Measurements from ENCODE around the gene BPIFB4.
"Not testable (repeated sequence)": the region's sequence is repeated elsewhere in the genome, so short reads cannot be mapped to it uniquely, and the experiment has no call there.

The BPIFB4 gene

GRCh38 chr20:33112547-33113386 lies 33.3 kb downstream of the BPIFB4 start:
- no peak overlapping the region for H3K4me2 ChIP-seq
- H4K20me1 ChIP-seq: no peaks in the 10 kb centered on the region
- no peaks in the 10 kb centered on the region for H3K27me3 ChIP-seq
- H3K27ac ChIP-seq: no peak overlapping the region
- no peaks in the 10 kb centered on the region for H3K4me1 ChIP-seq
- H3K4me3 ChIP-seq: no peak overlapping the region
- H3K9me3 ChIP-seq: peaks cover 18% of the 10 kb centered on the region
- no peak for TF ChIP-seq Cebpa-rat (IDR thresholded peaks at IDR 0.05)
- H3K9ac ChIP-seq: no peak overlapping the region
- H3K36me3 ChIP-seq: no peaks in the 10 kb centered on the region

- Histone ChIP-seq H4K20me1 (no peaks in the 10 kb centered on the region), H3K4me1 (no peaks in the 10 kb centered on the region), H3K4me3 (no peak overlapping the region), H3K27ac (no peak overlapping the region), H3K4me2 (no peak overlapping the region), H3K9ac (no peak overlapping the region), H3K27me3 (no peaks in the 10 kb centered on the region), H3K36me3 (no peaks in the 10 kb centered on the region), H3K9me3 (peaks cover 18% of the 10 kb centered on the region)
- TF ChIP-seq Cebpa-rat (IDR thresholded peaks at IDR 0.05): no peak
These were observed 34.0 kb downstream of the BPIFB4 start for GRCh38 chr20:33113387-33113908.

GRCh38 chr20:33115501-33115900 lies 36.1 kb downstream of the BPIFB4 start:
- H3K27ac ChIP-seq, H3K27me3 ChIP-seq, H3K4me2 ChIP-seq, H3K4me1 ChIP-seq, H3K9ac ChIP-seq, H3K4me3 ChIP-seq, H4K20me1 ChIP-seq, H3K36me3 ChIP-seq: not testable (repeated sequence)
- H3K9me3 ChIP-seq: peaks cover 18% of the 10 kb centered on the region

GRCh38 chr20:33119725-33120720 lies 40.6 kb downstream of the BPIFB4 start:
- Histone ChIP-seq H3K36me3 (no peaks in the 10 kb centered on the region), H3K4me3 (no peak overlapping the region), H3K27ac (no peak overlapping the region), H3K9ac (no peak overlapping the region), H3K27me3 (no peaks in the 10 kb centered on the region), H3K4me2 (no peak overlapping the region), H3K9me3 (peaks cover 32% of the 10 kb centered on the region), H4K20me1 (no peaks in the 10 kb centered on the region), H3K4me1 (no peaks in the 10 kb centered on the region)
- no peak for TF ChIP-seq Cebpa-rat (IDR thresholded peaks at IDR 0.05)

GRCh38 chr20:33120934-33121333 lies 41.5 kb downstream of the BPIFB4 start:
- H4K20me1 ChIP-seq: no peaks in the 10 kb centered on the region
- no peaks in the 10 kb centered on the region for H3K27me3 ChIP-seq
- no peak overlapping the region for H3K4me2 ChIP-seq
- H3K36me3 ChIP-seq: no peaks in the 10 kb centered on the region
- H3K4me1 ChIP-seq: no peaks in the 10 kb centered on the region
- TF ChIP-seq Cebpa-rat (IDR thresholded peaks at IDR 0.05): no peak
- H3K27ac ChIP-seq: no peak overlapping the region
- no peak overlapping the region for H3K4me3 ChIP-seq
- no peak overlapping the region for H3K9ac ChIP-seq
- peaks cover 25% of the 10 kb centered on the region for H3K9me3 ChIP-seq

- not testable (repeated sequence) for H3K4me2 ChIP-seq, H3K36me3 ChIP-seq, H3K27me3 ChIP-seq, H3K4me3 ChIP-seq, H4K20me1 ChIP-seq, H3K9ac ChIP-seq, H3K27ac ChIP-seq, H3K4me1 ChIP-seq
- peaks cover 25% of the 10 kb centered on the region for H3K9me3 ChIP-seq
These were observed 42.9 kb downstream of the BPIFB4 start for GRCh38 chr20:33122297-33122696.

- Histone ChIP-seq H3K9ac (no peak overlapping the region), H4K20me1 (no peaks in the 10 kb centered on the region), H3K4me2 (no peak overlapping the region), H3K36me3 (no peaks in the 10 kb centered on the region), H3K4me1 (no peaks in the 10 kb centered on the region), H3K27me3 (no peaks in the 10 kb centered on the region), H3K27ac (no peak overlapping the region), H3K9me3 (peaks cover 25% of the 10 kb centered on the region), H3K4me3 (no peak overlapping the region)
- no peak for TF ChIP-seq Cebpa-rat (IDR thresholded peaks at IDR 0.05)
These were observed 44.8 kb downstream of the BPIFB4 start for GRCh38 chr20:33124261-33124660.

GRCh38 chr20:33124994-33125393 lies 45.6 kb downstream of the BPIFB4 start:
- Histone ChIP-seq H3K9me3 (peaks cover 25% of the 10 kb centered on the region), H4K20me1 (no peaks in the 10 kb centered on the region), H3K4me3 (no peak overlapping the region), H3K4me1 (no peaks in the 10 kb centered on the region), H3K9ac (no peak overlapping the region), H3K27me3 (no peaks in the 10 kb centered on the region), H3K4me2 (no peak overlapping the region), H3K27ac (no peak overlapping the region), H3K36me3 (no peaks in the 10 kb centered on the region)
- no peak for TF ChIP-seq Cebpa-rat (IDR thresholded peaks at IDR 0.05)

GRCh38 chr20:33125983-33126382 lies 46.5 kb downstream of the BPIFB4 start:
- Histone ChIP-seq H3K27ac (no peak overlapping the region), H3K4me1 (no peaks in the 10 kb centered on the region), H4K20me1 (no peaks in the 10 kb centered on the region), H3K4me2 (no peak overlapping the region), H3K9me3 (peaks cover 23% of the 10 kb centered on the region), H3K36me3 (no peaks in the 10 kb centered on the region), H3K9ac (no peak overlapping the region), H3K4me3 (no peak overlapping the region), H3K27me3 (no peaks in the 10 kb centered on the region)
- TF ChIP-seq Cebpa-rat (IDR thresholded peaks at IDR 0.05): no peak
